PC-3 (cell line): ENCODE measurements around the gene NBAS.

Experiments used
- CTCF ChIP-seq: fragments of 300-600 bp; sonication (generic); conservative IDR thresholded peaks from 2 replicates; pipeline ENCODE4 v1.5.1; 2017; ENCODE audit warnings: antibody characterized with exemption, low read depth, mild to moderate bottlenecking, low read length
- EZH2 ChIP-seq: fragments of 300-600 bp; sonication (generic); IDR thresholded peaks from one replicate; pipeline ENCODE4 v1.6.1; 2017; ENCODE audit warnings: antibody characterized with exemption, mild to moderate bottlenecking, low read length; ENCODE audit not compliant: unreplicated experiment
- EZH2phosphoT487 ChIP-seq: fragments of 300-600 bp; sonication (generic); IDR thresholded peaks from 2 replicates; pipeline ENCODE4 v1.6.1; 2018; ENCODE audit warnings: mild to moderate bottlenecking, antibody characterized with exemption, low read length, borderline replicate concordance

- TF ChIP-seq CTCF (no peak), EZH2 (no peak), EZH2phosphoT487 (no peak)
These were observed 253.6 kb downstream of the NBAS start for GRCh38 chr2:15307526-15307925.
